Heart right ventricle (tissue), 16 donors: Measurements from ENCODE around the gene MRPL27. TPM values are rescaled to one million over a fixed set of nuclear protein-coding genes. Genes with fewer than 3 reads are reported as not detected.
A peak's percentile ranks its signal among the peaks of the same experiment; 100 is the strongest.

Source experiments
- ATAC-seq, 8 donors: fragments of 200-7000 bp; cut with Tn5 transposase; one replicate each; pipeline ENCODE4 v1.9.1; 2020; ENCODE audit warnings: mild to moderate bottlenecking in 8 of 8, moderate library complexity in 8 of 8, moderate number of reproducible peaks in 1 of 8
- DNase-seq, 2 donors: peaks; one replicate each; pipeline ENCODE4 v3.0.0-alpha.2; 2020
- H3K27ac ChIP-seq, 10 donors: fragments of 200-600 bp; sonication (generic) in 2 of 10; one replicate each; pipeline versions ENCODE4 v1.5.0 to v1.8.0; 2020 to 2022; ENCODE audit warnings: mild to moderate bottlenecking in 3 of 10
- H3K27me3 ChIP-seq, 7 donors: fragments of 200-600 bp; one replicate each; pipeline ENCODE4 v1.8.0; 2021 to 2022; ENCODE audit warnings: mild to moderate bottlenecking in 2 of 7
- H3K36me3 ChIP-seq, 9 donors: fragments of 200-600 bp; sonication (generic) in 1 of 9; one replicate each; pipeline versions ENCODE4 v1.5.0 to v1.8.0; 2020 to 2022; ENCODE audit warnings: mild to moderate bottlenecking in 2 of 9
- H3K4me1 ChIP-seq, 9 donors: fragments of 200-600 bp; sonication (generic) in 1 of 9; one replicate each; pipeline versions ENCODE4 v1.5.0 to v1.8.0; 2020 to 2022; ENCODE audit warnings: mild to moderate bottlenecking in 4 of 9
- H3K4me3 ChIP-seq, 10 donors: fragments of 200-600 bp; sonication (generic) in 2 of 10; one replicate each; pipeline versions ENCODE4 v1.5.0 to v1.8.0; 2020 to 2022; ENCODE audit warnings: mild to moderate bottlenecking in 7 of 10, moderate library complexity in 2 of 10
- H3K9me3 ChIP-seq, 11 donors: fragments of 200-600 bp in 10 of 11; sonication (generic) in 2 of 11; one replicate each; pipeline versions ENCODE4 v1.5.0 to v1.8.0; 2013 to 2022; ENCODE audit warnings: mild to moderate bottlenecking in 2 of 11, control low read depth in 1 of 11, moderate library complexity in 1 of 11
- CTCF ChIP-seq, 9 donors: fragments of 200-600 bp; sonication (generic) in 2 of 9; IDR thresholded peaks; one replicate each; pipeline versions ENCODE4 v1.5.0 to v1.8.0; 2021 to 2022; ENCODE audit warnings: antibody characterized with exemption in 9 of 9, mild to moderate bottlenecking in 5 of 9, moderate library complexity in 1 of 9
- WGBS, 2 donors: extraction: QIAGEN DNeasy Blood & Tissue Kit; methylation state at CpG; one replicate each; pipeline ENCODE4 v1.1.7; 2013; ENCODE audit warnings: inconsistent platforms in 1 of 2; 5-methylcytosine and 5-hydroxymethylcytosine counted together
- intact Hi-C, 10 donors: fragments of 100-400 bp; cut with DNase I; formaldehyde crosslinking; loops; one replicate each; pipeline versions ENCODE4 v1.11.1 to v1.14.2; 2022
- polyA plus RNA-seq, 2 donors: library from polyadenylated mRNA; stranded (reverse); fragments of 200-250 nt; gene quantifications; one replicate each; pipeline ENCODE4 v1.2.3, GENCODE V29; 2013
- total RNA-seq, 10 donors: library from RNA; stranded (reverse); fragmentation: NEBNext Ultra II Directional in 3 of 10; extraction: Animal tissue kit (Norgen Biotek cat#: 25700) in 3 of 10; gene quantifications; one replicate each; pipeline versions ENCODE4 v1.2.1 to v1.2.4, GENCODE V29; 2021 to 2023
- donor health status: Arrhythmogenic right ventricular cardiomyopathy.
- donor health status: ischemic (EF 13 %, LVEDD 7.1; RV severe dilation, severe dysfunction).
- donor health status: healthy with polysubstance abuse.
- donor health status: DM: no; HTN: yes; CAD: no.
- donor health status: DM: no; HTN: no; CAD: no.
- donor health status: ischemic (EF 25% LVEDD 6.9; RV normal size, moderate dysfunction).
- donor health status: ischemic (EF 25% LVEDD 5.7; RV mildly dilated, moderate dysfunction).
- donor health status: healthy.
- donor health status: DM: yes; HTN: yes; CAD: no.
- donor health status: Ischemic cardiomyopathy.
- donor health status: ischemic (EF 35%, LVEDD 5.7; RV mildly dilated, moderate dysfunction).
- donor health status: nonischemic (EF 11% LVEDD 7.7; RV severe dilation, severe dysfunction).
- donor health status: DM: yes; HTN: yes; CAD: no.
- donor health status: PGD.
- donor health status: ischemic (EF 29% LVEDD 5.4; RV normal size, mild dysfunction).
- donor health status: nonischemic (EF 23%, LVEDD 6.1; RV moderate dilation, normal function).

The MRPL27 gene
- total and polyA plus RNA-seq, 12 donors = 54.8 to 253 (median 65.2) TPM

DNA sequence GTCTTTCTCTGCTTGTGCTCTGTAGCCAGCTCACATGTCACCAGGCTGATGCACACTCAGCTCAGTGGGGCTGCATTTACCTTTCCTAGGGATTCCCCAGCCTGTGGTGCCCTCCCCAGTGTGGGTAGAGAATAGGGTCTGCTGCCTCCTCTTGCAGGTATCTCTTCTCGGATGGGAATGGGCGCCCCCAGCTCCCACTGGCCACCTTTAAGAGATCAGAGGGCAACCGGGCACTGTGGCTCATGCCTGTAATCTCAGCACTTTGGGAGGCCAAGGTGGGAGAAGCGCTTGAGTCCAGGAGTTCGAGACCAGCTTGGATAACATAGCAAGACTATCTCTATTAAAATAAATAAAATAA, 23.8 kb downstream of the MRPL27 start:
- Histone ChIP-seq H3K36me3 (peaks cover 0 to 19% (median 3%) of the 10 kb centered on the region in 9 donors), H3K4me3 (no peak overlapping the region), H3K27me3 (no peaks in the 10 kb centered on the region), H3K27ac (no peak overlapping the region), H3K4me1 (peaks cover 6 to 46% (median 33%) of the 10 kb centered on the region in 9 donors), H3K9me3 (no peaks in the 10 kb centered on the region)
- TF ChIP-seq CTCF (IDR thresholded peaks at IDR 0.05) = no peak
- ATAC-seq (no peak), DNase-seq (no peak)
- intact Hi-C loops = no loop called here
- 92 to 97% methylated on average over 5 of the region's 5 CpGs for WGBS, 2 donors

- Histone ChIP-seq H3K27me3 (no peaks in the 10 kb centered on the region), H3K4me1 (peaks cover 6 to 46% (median 33%) of the 10 kb centered on the region in 9 donors), H3K36me3 (peaks cover 0 to 14% (median 0%) of the 10 kb centered on the region in 9 donors), H3K9me3 (no peaks in the 10 kb centered on the region), H3K4me3 (no peak overlapping the region), H3K27ac (no peak overlapping the region)
- intact Hi-C loops = no loop called here
- WGBS, 2 donors = 68 to 71% methylated on average over 7 of the region's 7 CpGs
- DNase-seq (no peak), ATAC-seq (no peak)
- no peak for TF ChIP-seq CTCF (IDR thresholded peaks at IDR 0.05)
Observed at GRCh38 chr17:50348522-50349242, 24.3 kb downstream of the MRPL27 start.

- ATAC-seq (no peak), DNase-seq (no peak)
- WGBS, 2 donors = 71 to 80% methylated on average over 3 of the region's 3 CpGs
- H3K9me3 ChIP-seq = no peaks in the 10 kb centered on the region
- H3K4me3 ChIP-seq = peak overlapping the region in 2 of 10 donors; percentile 88 to 97
- intact Hi-C loops = no loop called here
- TF ChIP-seq CTCF (IDR thresholded peaks at IDR 0.05) = no peak
- no peak overlapping the region for H3K27ac ChIP-seq
- H3K27me3 ChIP-seq = no peaks in the 10 kb centered on the region
- peaks cover 0 to 11% (median 0%) of the 10 kb centered on the region in 9 donors for H3K36me3 ChIP-seq
- peaks cover 6 to 45% (median 33%) of the 10 kb centered on the region in 9 donors for H3K4me1 ChIP-seq
Observed at GRCh38 chr17:50347894-50348291, 25.1 kb downstream of the MRPL27 start.

- peaks cover 0 to 5% (median 0%) of the 10 kb centered on the region in 9 donors for H3K36me3 ChIP-seq
- H3K4me3 ChIP-seq = peak overlapping the region; percentile 69 to 99 (median 92)
- no peaks in the 10 kb centered on the region for H3K27me3 ChIP-seq
- WGBS, 2 donors = 28 to 34% methylated on average over 17 of the region's 17 CpGs
- DNase-seq = no peak
- intact Hi-C loops = no loop called here
- H3K9me3 ChIP-seq = no peaks in the 10 kb centered on the region
- H3K4me1 ChIP-seq = peaks cover 6 to 41% (median 33%) of the 10 kb centered on the region in 9 donors
- no peak for TF ChIP-seq CTCF (IDR thresholded peaks at IDR 0.05)
- H3K27ac ChIP-seq = peak overlapping the region in 4 of 10 donors; percentile 64 to 84 (median 68)
- ATAC-seq = peak in 5 of 8 donors; percentile 2 to 27 (median 6)
Observed at GRCh38 chr17:50347117-50347893, 25.7 kb downstream of the MRPL27 start.
